ENCODE results near the gene ACSL5.
"Not testable (repeated sequence)": the region's sequence is repeated elsewhere in the genome, so short reads cannot be mapped to it uniquely, and the experiment has no call there.

The ACSL5 gene

GRCh38 chr10:112376396-112376790, 2.5 kb downstream of the ACSL5 start:
- DNase-seq, result peak; percentile 8

- not testable (repeated sequence) for DNase-seq
These were observed 3.2 kb downstream of the ACSL5 start for GRCh38 chr10:112377116-112377515.

DNA sequence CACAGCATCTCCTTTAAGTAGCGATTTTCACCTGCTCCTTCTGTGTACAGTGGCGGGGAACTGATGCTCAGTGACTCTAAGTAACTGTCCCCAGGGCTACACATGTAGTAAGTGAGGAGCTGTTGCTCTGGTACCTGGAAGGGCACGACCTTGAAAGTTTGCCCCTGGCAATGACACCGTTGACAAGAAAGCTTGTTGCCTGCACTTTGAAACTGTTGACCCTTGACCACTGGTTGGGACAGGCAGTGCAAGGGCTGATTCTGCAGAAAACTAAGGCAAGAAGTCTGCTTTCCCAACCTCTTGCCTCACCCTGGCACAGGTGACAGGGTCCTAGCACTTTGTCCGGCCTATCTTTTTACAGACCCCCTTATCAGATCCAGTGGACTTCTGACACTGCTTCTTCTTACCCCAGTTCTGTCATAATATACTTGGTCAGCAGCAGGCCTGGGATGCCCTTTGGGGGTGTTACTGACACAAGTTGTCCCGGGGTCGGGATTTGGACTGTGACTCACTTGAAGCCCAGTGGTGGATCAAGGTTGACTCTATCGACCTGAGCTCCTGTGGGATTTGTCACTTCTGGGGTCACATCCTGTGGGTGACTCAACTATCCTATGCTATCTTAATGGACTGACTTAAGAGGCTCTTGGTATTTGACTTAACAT, 5.8 kb downstream of the ACSL5 start:
- DNase-seq, result no peak

DNA sequence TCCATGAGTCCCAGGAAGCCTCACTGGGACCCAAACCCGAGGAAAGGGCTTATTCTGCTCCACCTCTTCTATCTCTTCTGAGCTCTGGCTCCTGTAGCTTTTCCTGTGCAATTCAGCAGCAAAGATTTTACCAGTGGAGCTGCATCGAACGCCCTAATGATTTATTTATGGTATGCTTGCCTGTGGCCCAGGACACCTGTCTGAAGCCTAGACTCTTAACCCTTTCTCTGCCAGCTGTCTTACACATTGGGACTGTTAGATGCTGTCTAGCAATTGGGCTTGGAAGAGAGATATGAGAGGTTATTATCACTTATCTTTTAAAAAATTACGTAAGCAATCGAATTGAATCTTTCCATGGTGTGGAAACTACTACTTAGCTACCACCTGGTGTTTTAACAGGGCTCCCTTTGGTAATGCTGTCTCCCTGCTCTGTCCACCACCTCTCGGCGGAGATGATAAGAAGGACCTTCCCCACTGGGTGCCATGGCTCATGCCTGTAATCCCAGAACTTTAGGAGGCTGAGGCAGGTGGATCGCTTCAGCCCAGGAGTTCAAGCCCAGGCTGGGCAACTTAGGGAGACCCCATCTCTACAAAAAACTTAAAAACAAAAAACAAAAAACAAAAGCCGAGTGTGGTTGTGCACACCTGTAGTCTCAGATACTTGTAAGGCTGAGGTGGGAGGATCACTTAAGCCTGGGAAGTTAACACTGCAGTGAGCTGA, 8.8 kb downstream of the ACSL5 start:
- DNase-seq, result no peak

DNA sequence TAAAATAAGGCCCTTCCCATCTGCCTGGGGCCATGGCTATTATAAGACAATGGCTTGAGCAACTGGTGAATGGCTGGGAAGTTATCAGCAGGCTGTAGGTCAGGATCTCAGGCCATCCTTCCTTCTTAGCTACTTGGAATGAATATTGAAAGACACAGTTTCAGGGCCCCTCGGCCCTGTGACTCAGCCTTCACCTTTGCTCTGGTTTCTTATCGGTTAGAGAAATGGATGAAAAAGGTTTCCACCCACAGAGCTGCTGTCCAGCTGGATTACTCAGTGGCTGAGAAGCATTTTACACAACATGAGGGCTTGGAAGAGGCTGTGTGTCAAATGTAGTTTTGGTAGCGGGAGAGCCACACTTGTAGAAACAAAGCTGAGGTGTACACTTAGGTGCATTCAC, 9.4 kb downstream of the ACSL5 start:
- no peak for DNase-seq

DNA sequence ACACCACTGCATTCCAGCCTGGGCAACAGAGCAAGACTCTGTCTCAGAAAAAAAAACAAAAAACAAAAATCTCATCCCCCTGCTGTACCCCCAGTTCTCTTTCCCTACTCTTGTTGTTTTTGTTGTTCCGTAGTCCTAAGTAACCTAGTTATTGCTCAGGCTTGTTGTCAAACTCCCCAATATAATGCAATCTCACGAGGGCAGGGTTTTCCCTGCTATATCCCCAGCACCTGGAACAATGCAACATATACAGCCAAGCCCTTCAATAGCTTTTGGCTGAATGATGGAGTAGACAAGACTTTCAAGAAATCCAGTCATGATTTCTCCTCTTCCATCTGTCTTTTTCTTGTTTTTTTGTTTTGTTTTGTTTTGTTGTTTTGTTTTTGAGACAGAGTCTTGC, 10.2 kb downstream of the ACSL5 start:
- DNase-seq, result no peak

GRCh38 chr10:112385201-112385600, 11.3 kb downstream of the ACSL5 start:
- no peak for DNase-seq

DNA sequence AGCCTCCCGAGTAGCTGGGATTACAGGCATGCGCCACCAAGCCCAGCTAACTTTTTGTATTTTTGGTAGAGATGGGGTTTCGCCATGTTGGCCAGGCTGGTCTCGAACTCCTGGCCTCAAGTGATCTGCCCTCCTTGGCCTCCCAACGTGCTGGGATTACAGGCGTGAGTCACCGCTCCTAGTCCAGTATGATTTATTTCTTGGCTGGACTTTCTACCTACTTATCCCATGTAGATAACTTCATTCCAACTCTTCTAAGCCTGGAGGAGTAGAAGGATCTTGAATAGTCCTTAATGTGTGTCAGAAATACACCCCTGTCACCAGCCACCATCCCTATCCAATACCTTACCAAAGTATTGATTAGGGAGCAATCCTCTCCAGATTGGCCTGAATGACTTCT, 14.1 kb downstream of the ACSL5 start:
- not testable (repeated sequence) for DNase-seq

- DNase-seq, result no peak
These were observed 14.6 kb downstream of the ACSL5 start for GRCh38 chr10:112388548-112388947.

- no peak for DNase-seq
These were observed 15.4 kb downstream of the ACSL5 start for GRCh38 chr10:112389271-112389822.

- no peak for DNase-seq
These were observed 16.3 kb downstream of the ACSL5 start for GRCh38 chr10:112390125-112390703.

- DNase-seq, result no peak
These were observed 19.4 kb downstream of the ACSL5 start for GRCh38 chr10:112393341-112393740.

GRCh38 chr10:112393827-112394226, 19.9 kb downstream of the ACSL5 start:
- DNase-seq, result no peak

DNA sequence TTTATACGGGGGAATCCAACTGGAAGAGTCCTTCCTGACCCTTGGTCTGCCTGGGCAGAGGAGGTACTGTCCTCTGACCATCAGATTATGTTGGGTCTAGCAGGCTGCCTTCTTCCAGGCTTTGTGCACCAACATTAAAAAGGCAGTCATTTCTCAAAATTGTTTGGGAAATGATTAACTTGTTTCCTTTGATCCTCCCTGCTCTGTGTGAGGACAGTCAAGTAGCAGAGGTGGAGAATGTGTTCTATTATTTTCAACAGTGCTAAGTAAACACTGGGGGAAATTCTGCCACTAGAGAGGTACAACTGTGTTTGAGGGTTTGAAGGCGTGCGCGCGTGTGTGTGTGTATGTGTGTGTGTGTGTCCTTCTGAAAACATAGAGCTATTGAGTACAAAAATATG, 20.6 kb downstream of the ACSL5 start:
- DNase-seq, result no peak

DNA sequence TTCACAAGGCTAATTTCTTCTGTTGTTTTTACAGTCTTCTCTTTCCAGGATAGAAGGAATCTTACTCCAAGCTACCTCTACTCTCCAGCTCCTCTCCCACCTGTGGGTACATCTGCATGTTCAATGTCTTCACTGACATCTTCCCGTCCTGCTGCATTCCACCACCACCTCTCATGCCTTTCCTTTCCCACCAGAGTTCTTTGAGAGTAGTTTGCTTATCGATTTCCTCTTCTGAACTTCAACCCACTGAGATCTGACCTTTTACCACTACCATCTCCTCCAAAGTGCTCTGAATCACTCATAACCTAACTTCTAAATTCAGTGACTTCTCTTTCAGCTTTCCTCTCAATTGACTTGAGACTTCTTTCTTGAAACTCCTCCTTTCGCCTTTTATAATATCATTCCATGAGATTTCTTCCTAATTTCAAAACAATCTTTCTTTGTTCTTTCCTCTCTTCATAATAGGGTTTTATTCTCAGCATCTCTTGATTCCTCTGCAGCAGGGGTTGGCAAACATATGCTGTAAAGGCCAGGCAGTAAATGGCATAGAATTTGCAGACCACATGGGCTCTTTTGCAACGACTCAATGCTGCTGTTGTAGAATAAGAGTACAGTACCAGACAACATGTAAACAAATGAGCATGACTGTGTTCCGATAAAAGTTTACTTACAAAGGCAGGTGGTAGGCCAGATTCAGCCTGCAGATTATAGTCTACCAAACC, 22.1 kb downstream of the ACSL5 start:
- DNase-seq, result no peak

- DNase-seq, result no peak
These were observed 23.7 kb downstream of the ACSL5 start for GRCh38 chr10:112397592-112397991.

DNA sequence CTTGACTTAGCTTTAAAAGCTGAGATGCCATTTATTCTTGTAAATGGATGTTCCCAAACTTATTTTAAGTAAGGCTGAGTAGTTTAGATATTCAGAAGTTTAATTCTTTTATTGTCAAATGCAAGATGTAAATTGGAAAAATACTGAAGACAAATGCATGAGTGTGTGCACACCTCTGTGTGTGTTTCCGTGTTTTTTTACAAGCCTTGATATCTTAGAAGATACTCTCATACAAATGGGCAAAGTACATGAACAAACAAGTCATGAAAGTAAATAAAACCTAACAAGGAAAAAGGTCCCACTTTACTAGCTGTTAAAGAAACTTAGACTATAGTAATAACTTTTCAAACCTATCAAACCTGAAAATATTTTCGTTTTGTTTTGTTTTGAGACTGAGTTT, 29.0 kb downstream of the ACSL5 start:
- DNase-seq, result no peak

DNA sequence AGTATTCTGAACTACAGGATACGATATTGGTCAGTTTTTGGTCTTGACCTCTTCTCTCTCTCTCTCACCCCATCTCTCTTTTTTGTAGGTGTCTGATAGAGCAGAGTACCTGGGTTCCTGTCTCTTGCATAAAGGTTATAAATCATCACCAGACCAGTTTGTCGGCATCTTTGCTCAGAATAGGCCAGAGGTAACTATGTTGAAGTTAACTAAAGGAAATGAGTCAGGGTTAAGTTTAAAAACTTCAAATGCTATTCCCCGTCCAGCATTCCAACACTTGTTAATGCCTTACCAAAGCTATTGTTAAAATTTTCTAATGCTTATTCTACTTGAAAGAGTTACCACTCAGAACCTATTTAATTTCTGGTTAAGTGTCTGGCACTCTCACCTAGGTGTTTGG, 30.7 kb downstream of the ACSL5 start:
- DNase-seq, result no peak

GRCh38 chr10:112406806-112407205, 32.9 kb downstream of the ACSL5 start:
- not testable (repeated sequence) for DNase-seq

DNA sequence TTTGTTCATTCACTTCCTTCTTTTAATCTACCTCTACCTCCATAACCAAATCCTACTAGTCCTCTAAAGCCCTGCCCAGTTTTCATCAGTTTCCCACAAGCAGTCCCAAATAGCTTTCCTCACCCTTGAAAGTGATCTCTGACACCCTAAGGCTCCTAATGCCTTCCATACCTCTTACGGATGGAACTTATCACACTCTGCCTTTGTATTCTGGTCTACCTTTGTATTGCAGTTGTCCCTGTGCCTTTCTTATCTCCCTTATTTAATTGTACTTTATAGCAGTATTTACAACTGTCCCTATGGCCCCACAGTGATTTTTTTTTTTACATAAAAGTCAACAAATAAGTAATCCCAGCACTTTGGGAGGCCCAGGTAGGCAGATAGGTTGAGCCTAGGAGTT, 33.8 kb downstream of the ACSL5 start:
- DNase-seq, result no peak

GRCh38 chr10:112409299-112409698, 35.4 kb downstream of the ACSL5 start:
- DNase-seq, result no peak

- no peak for DNase-seq
These were observed 35.8 kb downstream of the ACSL5 start for GRCh38 chr10:112409755-112410154.

DNA sequence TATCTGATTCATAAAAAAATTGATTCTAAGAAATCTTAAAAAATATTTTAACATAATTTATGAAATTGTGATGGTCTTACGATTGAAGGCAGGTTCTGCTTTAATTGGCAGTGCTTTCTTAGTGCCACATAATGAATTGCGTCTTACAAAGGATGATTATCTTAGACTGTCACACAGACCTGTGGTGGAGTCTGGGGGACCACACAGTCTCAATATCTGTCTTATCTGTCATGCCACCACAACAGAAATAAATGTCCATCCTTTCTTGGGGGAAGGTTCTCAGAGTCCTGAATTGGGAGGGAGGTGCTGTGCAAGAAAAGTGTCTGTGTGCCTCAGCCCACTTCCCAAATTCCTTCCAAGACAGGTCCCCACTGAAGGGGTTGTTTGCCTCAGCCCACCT, 38.8 kb downstream of the ACSL5 start:
- DNase-seq, result no peak
